ENCODE results near the gene FSHR.

FSHR gene

DNA sequence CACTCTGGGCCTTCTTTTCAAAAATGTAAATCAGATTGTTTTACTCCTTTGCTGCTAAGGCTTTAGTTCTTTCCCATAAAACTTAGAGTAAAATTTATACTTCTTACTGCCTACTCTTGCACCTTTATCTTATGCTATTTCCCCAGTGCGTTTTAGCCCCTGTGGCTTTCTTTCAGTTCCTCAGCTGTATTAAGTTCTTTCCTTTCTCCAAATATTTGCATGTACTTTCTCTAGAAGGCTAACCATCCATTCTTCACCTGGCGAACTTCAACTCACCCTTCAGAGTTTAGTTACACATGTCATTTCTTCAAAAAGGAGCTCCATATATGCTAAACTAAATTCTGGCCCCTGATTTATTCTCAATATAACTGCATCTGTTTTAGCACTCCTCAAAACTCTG, 160.7 kb downstream of the FSHR start:
- no peaks in the 10 kb centered on the region for H3K9me3 ChIP-seq (ENCODE audit: low read length)
- no peak overlapping the region for H3K27ac ChIP-seq (ENCODE audit: low read depth, low read length)
- no peaks in the 10 kb centered on the region for H3K27me3 ChIP-seq (ENCODE audit: control insufficient read depth in 1 of 2, insufficient read depth in 2 of 2, low read length in 2 of 2)
- no peak overlapping the region for H3K4me3 ChIP-seq (ENCODE audit: low read depth in 1 of 2, low read length in 2 of 2)
- H3K4me1 ChIP-seq (ENCODE audit: insufficient read depth, low read length), result no peaks in the 10 kb centered on the region
- H3K9ac ChIP-seq (ENCODE audit: low read length), result no peak overlapping the region
- no peaks in the 10 kb centered on the region for H3K36me3 ChIP-seq (ENCODE audit: insufficient read depth, low read length)

DNA sequence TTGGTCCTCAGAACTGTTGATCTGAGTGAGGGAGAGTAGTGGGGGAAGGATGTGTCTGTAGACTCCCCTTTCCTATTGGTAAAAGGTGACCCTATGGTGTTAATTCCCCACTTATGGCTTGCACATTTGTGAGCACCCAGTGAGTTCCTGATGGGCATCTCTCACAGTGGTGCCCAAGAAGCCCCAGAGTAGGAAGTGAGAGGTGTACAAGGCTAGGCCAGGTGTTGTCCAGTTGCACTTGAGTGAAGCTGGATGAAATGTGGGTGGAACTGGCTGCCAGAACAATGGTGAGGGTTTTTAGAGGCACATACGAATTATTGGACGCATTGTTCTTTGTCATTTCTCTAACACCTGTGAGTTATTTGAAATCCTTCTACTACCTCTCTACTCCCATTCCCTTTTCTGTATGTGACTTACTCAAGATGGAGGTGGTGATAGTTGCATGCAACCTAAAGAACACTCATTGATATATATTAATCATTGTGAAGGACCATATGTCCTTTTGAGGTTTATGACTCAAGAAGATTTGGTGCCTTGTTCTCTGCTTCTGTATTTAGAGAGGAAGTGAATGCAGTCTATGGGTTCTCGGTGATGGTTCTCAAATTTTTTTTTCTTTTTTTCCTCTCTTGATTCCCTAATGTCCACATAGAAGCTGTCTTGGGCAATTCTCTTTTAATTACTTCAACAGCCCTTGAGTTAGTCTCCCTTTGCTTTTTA, 162.7 kb downstream of the FSHR start:
- no peak overlapping the region for H3K9ac ChIP-seq (ENCODE audit: low read length)
- no peaks in the 10 kb centered on the region for H3K9me3 ChIP-seq (ENCODE audit: low read length)
- no peak overlapping the region for H3K27ac ChIP-seq (ENCODE audit: low read depth, low read length)
- no peaks in the 10 kb centered on the region for H3K4me1 ChIP-seq (ENCODE audit: insufficient read depth, low read length)
- no peaks in the 10 kb centered on the region for H3K36me3 ChIP-seq (ENCODE audit: insufficient read depth, low read length)
- no peaks in the 10 kb centered on the region for H3K27me3 ChIP-seq (ENCODE audit: control insufficient read depth in 1 of 2, insufficient read depth in 2 of 2, low read length in 2 of 2)
- no peak overlapping the region for H3K4me3 ChIP-seq (ENCODE audit: low read depth in 1 of 2, low read length in 2 of 2)

DNA sequence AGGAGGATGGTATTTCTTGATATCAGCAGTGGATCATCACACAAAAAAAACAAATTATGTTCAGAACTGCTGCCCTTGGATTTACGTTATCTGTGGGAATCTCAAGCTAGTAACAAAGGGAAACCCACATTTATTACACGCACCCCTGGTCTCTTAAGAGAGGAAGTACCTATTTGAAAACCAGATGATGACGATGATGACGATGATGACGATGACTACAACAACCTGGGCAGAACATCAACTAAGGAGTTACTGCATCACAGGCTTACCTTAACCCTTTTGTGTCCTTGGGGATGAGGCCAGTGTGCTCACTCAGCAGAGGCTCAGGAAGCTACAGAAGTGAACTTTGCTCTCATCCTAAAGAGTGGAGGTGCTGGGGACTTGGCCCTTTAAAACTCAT, 169.4 kb downstream of the FSHR start:
- no peak overlapping the region for H3K4me3 ChIP-seq (ENCODE audit: low read depth in 1 of 2, low read length in 2 of 2)
- no peak overlapping the region for H3K9ac ChIP-seq (ENCODE audit: low read length)
- no peaks in the 10 kb centered on the region for H3K27me3 ChIP-seq (ENCODE audit: control insufficient read depth in 1 of 2, insufficient read depth in 2 of 2, low read length in 2 of 2)
- no peaks in the 10 kb centered on the region for H3K36me3 ChIP-seq (ENCODE audit: insufficient read depth, low read length)
- no peak overlapping the region for H3K27ac ChIP-seq (ENCODE audit: low read depth, low read length)
- no peaks in the 10 kb centered on the region for H3K4me1 ChIP-seq (ENCODE audit: insufficient read depth, low read length)
- H3K9me3 ChIP-seq (ENCODE audit: low read length), result no peaks in the 10 kb centered on the region

DNA sequence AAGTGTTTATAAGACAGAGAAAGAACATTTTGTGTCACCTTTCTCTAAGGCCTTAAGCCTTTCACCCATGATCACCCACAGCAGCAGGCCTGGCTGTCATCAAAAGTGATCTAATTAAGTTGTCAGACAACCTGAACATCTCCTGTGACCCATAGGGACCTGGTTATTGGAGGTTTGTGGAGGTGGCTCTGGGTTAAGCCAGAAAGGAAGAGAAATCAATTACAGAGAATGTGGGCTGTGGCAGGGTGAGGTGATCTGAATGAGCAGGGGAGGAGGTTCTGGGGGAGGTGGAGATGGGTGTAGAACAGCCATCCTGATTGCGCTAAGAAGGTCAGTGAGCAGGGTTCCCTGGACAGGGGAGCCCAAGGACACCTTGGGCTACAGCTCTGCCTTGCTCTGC, 170.8 kb downstream of the FSHR start:
- no peak overlapping the region for H3K27ac ChIP-seq (ENCODE audit: low read depth, low read length)
- no peaks in the 10 kb centered on the region for H3K36me3 ChIP-seq (ENCODE audit: insufficient read depth, low read length)
- no peaks in the 10 kb centered on the region for H3K4me1 ChIP-seq (ENCODE audit: insufficient read depth, low read length)
- no peak overlapping the region for H3K4me3 ChIP-seq (ENCODE audit: low read depth in 1 of 2, low read length in 2 of 2)
- no peaks in the 10 kb centered on the region for H3K27me3 ChIP-seq (ENCODE audit: control insufficient read depth in 1 of 2, insufficient read depth in 2 of 2, low read length in 2 of 2)
- H3K9me3 ChIP-seq (ENCODE audit: low read length), result no peaks in the 10 kb centered on the region
- H3K9ac ChIP-seq (ENCODE audit: low read length), result no peak overlapping the region

DNA sequence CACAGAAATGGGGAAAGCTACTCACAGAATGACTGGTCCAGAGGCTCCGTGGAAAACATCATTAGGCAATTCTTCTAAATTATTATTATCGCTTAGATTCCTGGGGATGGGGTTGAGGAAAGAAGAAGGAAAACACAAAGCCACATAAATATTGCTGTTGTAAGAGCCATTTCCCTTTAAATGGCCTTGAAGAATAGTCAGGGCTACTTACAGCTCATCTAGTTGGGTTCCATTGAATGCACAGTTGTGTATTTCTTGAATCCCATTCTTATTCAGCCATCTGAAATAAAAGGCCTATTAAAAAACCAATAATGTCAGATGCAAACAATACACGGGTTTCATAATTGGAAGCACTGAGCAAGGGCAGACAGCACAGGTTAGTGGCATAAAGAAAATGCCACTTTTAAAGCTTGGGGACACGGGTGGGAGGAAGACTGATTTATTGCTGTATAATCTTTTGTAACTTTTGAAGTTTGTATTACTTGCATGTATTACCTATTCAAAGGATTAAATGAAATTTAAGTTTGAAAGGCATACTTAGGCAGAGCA, 171.4 kb downstream of the FSHR start:
- Histone ChIP-seq H3K9me3 (ENCODE audit: low read length) (no peaks in the 10 kb centered on the region), H3K27me3 (ENCODE audit: control insufficient read depth in 1 of 2, insufficient read depth in 2 of 2, low read length in 2 of 2) (no peaks in the 10 kb centered on the region), H3K36me3 (ENCODE audit: insufficient read depth, low read length) (no peaks in the 10 kb centered on the region), H3K4me3 (ENCODE audit: low read depth in 1 of 2, low read length in 2 of 2) (no peak overlapping the region), H3K27ac (ENCODE audit: low read depth, low read length) (no peak overlapping the region), H3K4me1 (ENCODE audit: insufficient read depth, low read length) (no peaks in the 10 kb centered on the region), H3K9ac (ENCODE audit: low read length) (no peak overlapping the region)

DNA sequence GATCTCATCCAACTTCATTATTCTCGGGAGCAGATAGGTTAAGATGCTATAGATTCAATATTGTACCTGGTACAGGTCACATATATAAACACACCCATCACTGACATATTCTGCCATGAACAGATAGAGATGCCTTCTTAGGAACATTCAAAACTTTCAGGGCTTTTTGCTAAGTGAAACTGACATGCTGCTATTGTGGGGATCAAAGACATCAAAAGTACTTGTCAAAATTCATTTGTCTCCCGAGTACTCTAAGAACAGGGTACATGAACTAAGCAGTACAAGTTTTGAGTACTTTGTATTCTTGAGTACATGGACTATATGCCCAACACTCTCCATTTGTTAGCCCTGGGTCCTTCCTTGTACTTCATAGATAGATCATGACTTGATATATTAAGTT, 173.5 kb downstream of the FSHR start:
- Histone ChIP-seq H3K27ac (ENCODE audit: low read depth, low read length) (no peak overlapping the region), H3K9me3 (ENCODE audit: low read length) (no peaks in the 10 kb centered on the region), H3K4me3 (ENCODE audit: low read depth in 1 of 2, low read length in 2 of 2) (no peak overlapping the region), H3K36me3 (ENCODE audit: insufficient read depth, low read length) (no peaks in the 10 kb centered on the region), H3K27me3 (ENCODE audit: control insufficient read depth in 1 of 2, insufficient read depth in 2 of 2, low read length in 2 of 2) (no peaks in the 10 kb centered on the region), H3K4me1 (ENCODE audit: insufficient read depth, low read length) (no peaks in the 10 kb centered on the region), H3K9ac (ENCODE audit: low read length) (no peak overlapping the region)

DNA sequence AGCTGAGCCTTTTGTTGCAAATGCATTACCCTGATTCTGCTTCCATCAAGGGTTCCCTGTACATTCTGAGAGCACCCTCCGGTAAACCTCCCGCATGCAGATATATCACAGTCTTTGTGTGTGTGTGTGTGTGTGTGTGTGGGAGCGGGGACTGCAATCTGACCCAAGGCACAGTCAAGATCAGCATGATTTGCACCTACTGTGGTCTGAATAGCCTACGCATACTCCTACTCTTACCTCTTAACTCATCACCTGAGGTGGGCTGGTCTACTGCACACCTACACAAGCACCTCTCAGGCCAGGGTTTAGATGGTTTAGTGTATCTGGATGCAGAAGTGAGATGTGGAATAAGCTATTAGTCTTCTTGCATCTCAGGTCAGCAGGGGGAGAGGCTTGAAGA, 174.6 kb downstream of the FSHR start:
- H3K36me3 ChIP-seq (ENCODE audit: insufficient read depth, low read length), result no peaks in the 10 kb centered on the region
- no peaks in the 10 kb centered on the region for H3K4me1 ChIP-seq (ENCODE audit: insufficient read depth, low read length)
- H3K9ac ChIP-seq (ENCODE audit: low read length), result no peak overlapping the region
- H3K9me3 ChIP-seq (ENCODE audit: low read length), result no peaks in the 10 kb centered on the region
- no peaks in the 10 kb centered on the region for H3K27me3 ChIP-seq (ENCODE audit: control insufficient read depth in 1 of 2, insufficient read depth in 2 of 2, low read length in 2 of 2)
- no peak overlapping the region for H3K4me3 ChIP-seq (ENCODE audit: low read depth in 1 of 2, low read length in 2 of 2)
- H3K27ac ChIP-seq (ENCODE audit: low read depth, low read length), result no peak overlapping the region

DNA sequence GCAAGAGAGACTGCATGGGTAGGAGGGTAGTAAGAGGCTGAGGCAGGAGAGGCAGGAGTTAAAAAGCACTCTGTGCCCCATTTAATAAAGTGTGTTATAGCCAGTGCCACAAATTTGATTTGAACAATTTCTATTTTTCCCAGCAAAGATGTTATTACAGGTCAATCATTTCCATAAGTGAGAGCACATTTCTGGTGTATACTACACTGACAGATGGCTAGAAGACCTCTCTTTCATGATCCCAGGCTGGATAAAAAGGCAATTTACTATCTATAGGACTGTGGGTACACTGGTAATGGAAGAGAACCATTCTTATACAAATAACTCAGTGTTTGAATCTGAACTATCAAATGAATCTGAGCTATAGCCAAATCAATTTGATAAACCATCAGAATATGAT, 176.2 kb downstream of the FSHR start:
- H3K27ac ChIP-seq (ENCODE audit: low read depth, low read length), result no peak overlapping the region
- no peaks in the 10 kb centered on the region for H3K36me3 ChIP-seq (ENCODE audit: insufficient read depth, low read length)
- no peaks in the 10 kb centered on the region for H3K9me3 ChIP-seq (ENCODE audit: low read length)
- no peaks in the 10 kb centered on the region for H3K4me1 ChIP-seq (ENCODE audit: insufficient read depth, low read length)
- no peaks in the 10 kb centered on the region for H3K27me3 ChIP-seq (ENCODE audit: control insufficient read depth in 1 of 2, insufficient read depth in 2 of 2, low read length in 2 of 2)
- no peak overlapping the region for H3K4me3 ChIP-seq (ENCODE audit: low read depth in 1 of 2, low read length in 2 of 2)
- no peak overlapping the region for H3K9ac ChIP-seq (ENCODE audit: low read length)

DNA sequence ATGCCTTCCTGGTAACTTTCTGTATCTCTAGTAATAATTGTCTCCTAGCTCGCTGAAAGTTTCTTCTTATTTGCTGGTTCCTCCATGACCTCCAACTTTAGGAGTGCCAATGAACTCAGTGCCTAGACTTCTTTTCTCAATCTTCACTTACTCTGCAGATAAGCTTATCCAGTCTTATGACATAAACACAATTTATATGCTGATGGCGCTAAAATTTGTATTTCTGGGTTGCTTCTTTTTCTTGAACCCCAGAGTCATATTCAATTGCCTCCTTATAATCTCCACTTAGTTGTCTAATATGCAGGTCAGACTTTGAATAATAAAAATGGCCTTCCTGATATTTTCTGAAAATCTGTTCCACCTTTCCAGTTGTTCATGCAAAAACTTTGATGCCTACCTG, 182.5 kb downstream of the FSHR start:
- Histone ChIP-seq H3K27me3 (ENCODE audit: control insufficient read depth in 1 of 2, insufficient read depth in 2 of 2, low read length in 2 of 2) (no peaks in the 10 kb centered on the region), H3K4me3 (ENCODE audit: low read depth in 1 of 2, low read length in 2 of 2) (no peak overlapping the region), H3K36me3 (ENCODE audit: insufficient read depth, low read length) (no peaks in the 10 kb centered on the region), H3K9ac (ENCODE audit: low read length) (no peak overlapping the region), H3K4me1 (ENCODE audit: insufficient read depth, low read length) (no peaks in the 10 kb centered on the region), H3K9me3 (ENCODE audit: low read length) (no peaks in the 10 kb centered on the region), H3K27ac (ENCODE audit: low read depth, low read length) (no peak overlapping the region)

DNA sequence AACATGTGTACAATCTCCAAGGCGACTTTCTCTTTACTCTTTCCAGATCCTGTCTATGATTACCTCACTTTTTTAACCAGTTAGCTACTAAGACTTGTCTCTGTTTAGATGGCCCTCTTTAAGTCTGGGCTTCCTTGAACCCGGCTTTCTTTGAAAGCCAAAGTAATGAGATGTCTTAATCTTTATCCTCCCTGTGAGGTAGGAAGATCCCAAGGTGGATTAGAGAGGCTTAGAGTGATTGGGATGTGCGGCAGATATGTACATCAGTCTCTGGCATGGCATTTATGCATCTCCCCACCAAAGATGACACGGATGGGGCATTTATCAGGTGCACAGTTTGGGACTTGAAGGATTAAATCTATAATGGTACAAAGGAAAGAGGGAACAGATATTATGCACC, 186.3 kb downstream of the FSHR start:
- no peaks in the 10 kb centered on the region for H3K4me1 ChIP-seq (ENCODE audit: insufficient read depth, low read length)
- no peaks in the 10 kb centered on the region for H3K9me3 ChIP-seq (ENCODE audit: low read length)
- H3K36me3 ChIP-seq (ENCODE audit: insufficient read depth, low read length), result no peaks in the 10 kb centered on the region
- no peak overlapping the region for H3K9ac ChIP-seq (ENCODE audit: low read length)
- H3K27me3 ChIP-seq (ENCODE audit: control insufficient read depth in 1 of 2, insufficient read depth in 2 of 2, low read length in 2 of 2), result peaks cover 0 to 4% of the 10 kb centered on the region in 2 donors
- H3K27ac ChIP-seq (ENCODE audit: low read depth, low read length), result no peak overlapping the region
- no peak overlapping the region for H3K4me3 ChIP-seq (ENCODE audit: low read depth in 1 of 2, low read length in 2 of 2)

DNA sequence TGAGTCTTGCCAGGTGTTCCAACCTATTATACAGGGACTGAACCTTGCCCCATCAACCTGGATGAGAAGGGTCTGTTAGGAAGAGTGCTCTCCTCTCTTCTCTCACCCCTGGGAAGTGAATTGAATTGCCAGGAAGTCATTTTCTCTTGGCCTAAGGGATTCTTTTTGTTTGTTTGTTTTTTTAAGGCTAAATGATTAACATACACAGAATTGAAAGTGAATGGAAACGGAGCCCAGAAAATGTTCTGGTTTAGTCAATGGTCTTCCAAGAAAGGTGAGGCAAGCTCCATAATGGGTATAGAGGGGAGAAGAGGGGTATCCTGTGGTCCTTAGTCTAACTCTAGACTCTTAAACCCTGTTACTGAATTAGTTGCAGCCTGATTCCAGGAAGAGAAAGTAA, 189.1 kb downstream of the FSHR start:
- H3K27me3 ChIP-seq (ENCODE audit: control insufficient read depth in 1 of 2, insufficient read depth in 2 of 2, low read length in 2 of 2), result peaks cover 0 to 4% of the 10 kb centered on the region in 2 donors
- H3K9me3 ChIP-seq (ENCODE audit: low read length), result no peaks in the 10 kb centered on the region
- no peaks in the 10 kb centered on the region for H3K36me3 ChIP-seq (ENCODE audit: insufficient read depth, low read length)
- peaks cover 10% of the 10 kb centered on the region for H3K4me1 ChIP-seq (ENCODE audit: insufficient read depth, low read length)
- no peak overlapping the region for H3K27ac ChIP-seq (ENCODE audit: low read depth, low read length)
- no peak overlapping the region for H3K9ac ChIP-seq (ENCODE audit: low read length)
- no peak overlapping the region for H3K4me3 ChIP-seq (ENCODE audit: low read depth in 1 of 2, low read length in 2 of 2)

DNA sequence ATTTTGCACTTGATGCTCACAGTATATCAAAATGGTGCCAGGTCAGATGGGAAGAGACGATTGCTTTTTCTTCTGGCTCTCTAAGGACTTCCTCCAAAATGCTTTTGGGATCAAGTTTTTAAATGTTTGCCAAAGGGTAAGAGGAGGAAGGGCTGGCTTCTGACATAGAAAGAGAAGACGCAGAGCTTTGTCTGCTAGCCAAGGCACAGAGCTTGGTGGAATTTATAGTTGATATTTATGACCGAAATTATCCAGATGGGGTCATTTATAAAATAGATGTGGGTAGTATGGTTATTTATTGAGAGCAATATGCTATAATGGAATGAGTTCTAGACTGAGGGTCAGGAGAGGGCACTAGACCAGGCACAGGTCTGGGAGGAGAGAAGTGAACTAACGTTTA, 193.3 kb downstream of the FSHR start:
- no peak overlapping the region for H3K4me3 ChIP-seq (ENCODE audit: low read depth in 1 of 2, low read length in 2 of 2)

More for the DNA sequence above, 193.3 kb downstream of the FSHR start:
- Histone ChIP-seq H3K27me3 (ENCODE audit: control insufficient read depth in 1 of 2, insufficient read depth in 2 of 2, low read length in 2 of 2) (peaks cover 0 to 8% of the 10 kb centered on the region in 2 donors), H3K4me1 (ENCODE audit: insufficient read depth, low read length) (peaks cover 10% of the 10 kb centered on the region), H3K9me3 (ENCODE audit: low read length) (no peaks in the 10 kb centered on the region), H3K27ac (ENCODE audit: low read depth, low read length) (no peak overlapping the region), H3K36me3 (ENCODE audit: insufficient read depth, low read length) (no peaks in the 10 kb centered on the region), H3K9ac (ENCODE audit: low read length) (no peak overlapping the region)

All from muscle layer of colon (tissue), 2 donors.